ENCODE results near the gene ASS1.
A peak's percentile ranks its signal among the peaks of the same experiment; 100 is the strongest.

ASS1 gene

GRCh38 chr9:130537346-130538050 lies 92.7 kb downstream of the ASS1 start:
- H3K36me3 ChIP-seq (ENCODE audit: low read depth): no peaks in the 10 kb centered on the region
- H3K9me3 ChIP-seq (ENCODE audit: severe bottlenecking): peaks cover 2% of the 10 kb centered on the region
- ATAC-seq (ENCODE audit: low read depth): no peak
- no peak overlapping the region for H3K4me3 ChIP-seq (ENCODE audit: severe bottlenecking)
- no peak overlapping the region for H3K27ac ChIP-seq (ENCODE audit: poor library complexity, severe bottlenecking)
- peaks cover 33% of the 10 kb centered on the region for H3K4me1 ChIP-seq (ENCODE audit: insufficient read depth, poor library complexity, severe bottlenecking)
- no peaks in the 10 kb centered on the region for H3K27me3 ChIP-seq (ENCODE audit: insufficient read depth, poor library complexity, severe bottlenecking)
- no peak for TF ChIP-seq CTCF (IDR thresholded peaks at IDR 0.05; ENCODE audit: poor library complexity, severe bottlenecking)
- no peak for DNase-seq (ENCODE audit: low spot score)

GRCh38 chr9:130539420-130540223 lies 94.9 kb downstream of the ASS1 start:
- Histone ChIP-seq H3K27ac (ENCODE audit: poor library complexity, severe bottlenecking) (peak overlapping the region; percentile 75), H3K9me3 (ENCODE audit: severe bottlenecking) (peaks cover 2% of the 10 kb centered on the region), H3K27me3 (ENCODE audit: insufficient read depth, poor library complexity, severe bottlenecking) (no peaks in the 10 kb centered on the region), H3K4me3 (ENCODE audit: severe bottlenecking) (no peak overlapping the region), H3K4me1 (ENCODE audit: insufficient read depth, poor library complexity, severe bottlenecking) (peaks cover 34% of the 10 kb centered on the region), H3K36me3 (ENCODE audit: low read depth) (no peaks in the 10 kb centered on the region)
- DNase-seq (ENCODE audit: low spot score) (peak; percentile 81), ATAC-seq (ENCODE audit: low read depth) (peak; percentile 86)
- no peak for TF ChIP-seq CTCF (IDR thresholded peaks at IDR 0.05; ENCODE audit: poor library complexity, severe bottlenecking)

GRCh38 chr9:130541533-130541932 lies 96.8 kb downstream of the ASS1 start:
- no peak overlapping the region for H3K27ac ChIP-seq (ENCODE audit: poor library complexity, severe bottlenecking)
- H3K4me3 ChIP-seq (ENCODE audit: severe bottlenecking): no peak overlapping the region
- H3K36me3 ChIP-seq (ENCODE audit: low read depth): no peaks in the 10 kb centered on the region
- H3K4me1 ChIP-seq (ENCODE audit: insufficient read depth, poor library complexity, severe bottlenecking): peaks cover 34% of the 10 kb centered on the region
- TF ChIP-seq CTCF (IDR thresholded peaks at IDR 0.05; ENCODE audit: poor library complexity, severe bottlenecking): no peak
- ATAC-seq (ENCODE audit: low read depth): no peak
- peaks cover 2% of the 10 kb centered on the region for H3K9me3 ChIP-seq (ENCODE audit: severe bottlenecking)
- no peaks in the 10 kb centered on the region for H3K27me3 ChIP-seq (ENCODE audit: insufficient read depth, poor library complexity, severe bottlenecking)
- no peak for DNase-seq (ENCODE audit: low spot score)

GRCh38 chr9:130542038-130542437 lies 97.3 kb downstream of the ASS1 start:
- Histone ChIP-seq H3K4me3 (ENCODE audit: severe bottlenecking) (no peak overlapping the region), H3K27me3 (ENCODE audit: insufficient read depth, poor library complexity, severe bottlenecking) (no peaks in the 10 kb centered on the region), H3K36me3 (ENCODE audit: low read depth) (no peaks in the 10 kb centered on the region), H3K27ac (ENCODE audit: poor library complexity, severe bottlenecking) (no peak overlapping the region), H3K9me3 (ENCODE audit: severe bottlenecking) (no peaks in the 10 kb centered on the region), H3K4me1 (ENCODE audit: insufficient read depth, poor library complexity, severe bottlenecking) (peaks cover 31% of the 10 kb centered on the region)
- no peak for TF ChIP-seq CTCF (IDR thresholded peaks at IDR 0.05; ENCODE audit: poor library complexity, severe bottlenecking)
- DNase-seq (ENCODE audit: low spot score) (no peak), ATAC-seq (ENCODE audit: low read depth) (no peak)

Measured in RWPE2 (cell line).